GM12878 (cell line): ENCODE results near the gene SIGLEC12. TPM values are rescaled to one million over a fixed set of nuclear protein-coding genes. Genes with fewer than 3 reads are reported as not detected.

Experiments used
- ATAC-seq: fragments of 200-7000 bp; cut with Tn5 transposase; 3 replicates; pipeline ENCODE4 v1.9.1; 2020; ENCODE audit warnings: mild to moderate bottlenecking, moderate library complexity
- BruUV-seq: library from RNA; stranded (reverse); fragments of 400-500 nt; replicated peaks from 2 replicates; lab custom pipeline; 2021; lab: Mats Ljungman, UMichigan
- CTCF ChIA-PET: fragments of 300-600 bp; sonication (Branson Sonifier 250); formaldehyde crosslinking; extraction: SDS; loops from one replicate; lab custom pipeline; 2021; ENCODE audit warnings: inconsistent platforms; lab: Yijun Ruan, JAX
- POLR2A ChIA-PET: fragments of 350-600 bp; formaldehyde crosslinking; extraction: SDS; loops from one replicate; lab custom pipeline; 2021; ENCODE audit warnings: inconsistent platforms; lab: Charles Lee
- RAD21 ChIA-PET: fragments of 300-600 bp; sonication (Branson Sonifier 250); formaldehyde crosslinking; loops from one replicate; lab custom pipeline; 2023; ENCODE audit warnings: antibody characterized with exemption; ENCODE audit not compliant: unreplicated experiment; lab: Charles Lee
- SMC1A ChIA-PET: fragments of 300-600 bp; sonication (Branson Sonifier 250); formaldehyde crosslinking; loops from one replicate; lab custom pipeline; 2023; ENCODE audit not compliant: unreplicated experiment, uncharacterized antibody; lab: Charles Lee
- DNase-seq: peaks from one replicate; pipeline ENCODE4 v3.0.0-alpha.2; 2011; ENCODE audit warnings: low read depth, low spot score
- FAIRE-seq: peaks from 3 replicates; lab custom pipeline; 2011; peaks lifted over from hg19 to GRCh38; lab: Jason Lieb, UNC
- H2AFZ ChIP-seq: 2 replicates; pipeline ENCODE4 v1.6.0; 2011; ENCODE audit warnings: low read depth, low read length, control low read depth; ENCODE audit not compliant: control insufficient read depth
- H3K27ac ChIP-seq: 2 replicates; pipeline ENCODE4 v1.5.1; 2011; ENCODE audit warnings: control low read depth; ENCODE audit not compliant: control insufficient read depth, insufficient read depth
- H3K27me3 ChIP-seq, 2 experiments: replicated peaks in 1 of 2; 2 replicates each; pipeline versions ENCODE4 v1.6.0 to v1.6.1; 2011; ENCODE audit warnings: low read length in 1 of 2; ENCODE audit not compliant: control insufficient read depth in 2 of 2, insufficient read depth in 2 of 2
- H3K36me3 ChIP-seq, 2 experiments: 2 replicates each; pipeline ENCODE4 v1.5.1; 2011; ENCODE audit warnings: low read length in 1 of 2; ENCODE audit not compliant: control insufficient read depth in 2 of 2, insufficient read depth in 2 of 2
- H3K4me1 ChIP-seq: 2 replicates; pipeline ENCODE4 v1.6.1; 2011; ENCODE audit warnings: mild to moderate bottlenecking, low read length, moderate library complexity, mixed read lengths; ENCODE audit not compliant: control insufficient read depth, insufficient read depth
- H3K4me2 ChIP-seq: 2 replicates; pipeline ENCODE4 v1.6.0; 2011; ENCODE audit warnings: control low read depth; ENCODE audit not compliant: control insufficient read depth, insufficient read depth
- H3K4me3 ChIP-seq: fragments of 200-600 bp; sonication (generic); 2 replicates; pipeline ENCODE4 v1.5.1; 2016
- H3K79me2 ChIP-seq: 2 replicates; pipeline ENCODE4 v1.6.0; 2011; ENCODE audit warnings: low read length; ENCODE audit not compliant: control insufficient read depth, insufficient read depth
- H3K9ac ChIP-seq: 2 replicates; pipeline ENCODE4 v1.8.0; 2011; ENCODE audit warnings: low read length, control low read depth, mixed read lengths; ENCODE audit not compliant: control insufficient read depth, insufficient read depth
- H3K9me3 ChIP-seq: replicated peaks from 3 replicates; pipeline ENCODE4 v1.5.1; 2011; ENCODE audit warnings: mild to moderate bottlenecking, low read length; ENCODE audit not compliant: control insufficient read depth, insufficient read depth
- H4K20me1 ChIP-seq: 2 replicates; pipeline ENCODE4 v1.6.0; 2011; ENCODE audit not compliant: control insufficient read depth, insufficient read depth
- CHD4 ChIP-seq: fragments of 200-600 bp; sonication (generic); IDR thresholded peaks from 2 replicates; pipeline ENCODE4 v1.6.1; 2016; ENCODE audit warnings: mild to moderate bottlenecking
- FOXK2 ChIP-seq: fragments of 450-650 bp; IDR thresholded peaks from 2 replicates; pipeline ENCODE4 v1.6.1; 2017; ENCODE audit warnings: mild to moderate bottlenecking, moderate library complexity
- JUND ChIP-seq: IDR thresholded peaks from 2 replicates; pipeline ENCODE4 v1.6.1; 2012; ENCODE audit warnings: low read depth, mild to moderate bottlenecking, low read length, improper control_type of control experiment, moderate library complexity
- MYB ChIP-seq: fragments of 150-350 bp; IDR thresholded peaks from 2 replicates; pipeline ENCODE4 v1.6.1; 2014; ENCODE audit warnings: mild to moderate bottlenecking, low read depth, low read length, borderline replicate concordance
- NR2F1 ChIP-seq: fragments of 450-650 bp; conservative IDR thresholded peaks from 2 replicates; pipeline ENCODE4 v1.6.1; 2017; ENCODE audit warnings: mild to moderate bottlenecking
- RAD51 ChIP-seq: fragments of 450-650 bp; IDR thresholded peaks from 2 replicates; pipeline ENCODE4 v1.6.1; 2016; ENCODE audit warnings: moderate library complexity, mild to moderate bottlenecking, inconsistent platforms
- SMAD1 ChIP-seq: fragments of 450-650 bp; IDR thresholded peaks from 2 replicates; pipeline ENCODE4 v1.6.1; 2018; ENCODE audit warnings: mild to moderate bottlenecking, low read depth; ENCODE audit not compliant: partially characterized antibody
- WGBS: methylation state at CpG from one replicate; pipeline ENCODE4 v1.1.6; 2016; ENCODE audit warnings: low lambda C conversion rate; ENCODE audit not compliant: insufficient replicate concordance, insufficient coverage; ENCODE audit errors: missing lambda C conversion rate; 5-methylcytosine and 5-hydroxymethylcytosine counted together
- in situ Hi-C: fragments of 300-500 bp; cut with MboI; formaldehyde crosslinking; loops from 9 replicates; pipeline ENCODE4 v1.14.3; 2018; ENCODE audit warnings: mixed read lengths
- intact Hi-C: fragments of 100-400 bp; cut with micrococcal nuclease; formaldehyde crosslinking; loops from one replicate; pipeline ENCODE4 v1.14.2; 2022; ENCODE audit not compliant: unreplicated experiment
- polyA plus RNA-seq, 11 experiments: library from polyadenylated mRNA; depleted of rRNA in 4 of 11; unstranded in 6 of 11; stranded (reverse) in 5 of 11; fragments of >200 nt; fragmentation: Nextera tagmentation in 4 of 11; fragmentation: Illumina TruSeq in 1 of 11; extraction: Ambion mirVana in 4 of 11; extraction: Trizol in 1 of 11; gene quantifications; 1 replicate in 1 of 11; 2 replicates in 10 of 11; pipeline versions ENCODE4 v1.2.1 to v1.2.3, GENCODE V29; 2011 to 2016; ENCODE audit warnings: inconsistent platforms in 2 of 11, missing spikeins in 2 of 11, low read depth in 1 of 11
- total RNA-seq, 4 experiments: library from RNA; depleted of rRNA in 3 of 4; stranded (reverse); fragments of >200 nt in 3 of 4; fragmentation: Illumina TruSeq in 1 of 4; extraction: Trizol in 1 of 4; gene quantifications; 2 replicates each; pipeline versions ENCODE4 v1.2.1 to v1.2.3, GENCODE V29; 2013 to 2021
- TF ChIP-seq, protein P1 (sequence below): IDR thresholded peaks from 2 replicates; pipeline ENCODE4 v1.6.1; 2012; ENCODE audit warnings: improper control_type of control experiment, low read depth, low read length; ENCODE audit not compliant: insufficient replicate concordance
- TF ChIP-seq, protein P2 (sequence below): IDR thresholded peaks from 2 replicates; pipeline ENCODE4 v1.6.1; 2012; ENCODE audit warnings: low read depth, low read length, improper control_type of control experiment

The SIGLEC12 gene
- total and polyA plus RNA-seq, 10 of the 15 experiments (the other 5 are each of a cell fraction or from before 2014, with no cell fraction given), result 0.03 to 0.18 (median 0.06) TPM; not detected in 5

DNA sequence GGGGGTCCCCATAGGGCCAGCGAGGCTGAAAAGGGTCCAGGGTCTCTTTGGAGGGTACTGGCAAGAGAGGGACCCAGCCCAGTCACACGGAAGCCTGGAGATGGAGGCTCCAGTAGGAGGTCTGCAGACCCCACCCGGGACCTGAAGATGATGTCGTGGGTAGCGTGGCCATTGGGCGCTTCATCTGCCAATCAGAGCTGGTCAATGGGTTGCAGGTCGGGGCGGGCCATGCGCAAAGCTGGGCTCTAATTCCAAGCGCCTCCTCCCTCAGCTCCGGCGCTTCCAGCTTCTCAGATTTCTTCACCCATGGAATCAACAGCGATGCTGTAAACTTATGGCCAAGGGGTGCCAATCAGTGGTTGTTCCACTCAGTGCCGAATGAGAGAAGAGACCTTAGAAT lies 10.9 kb downstream of the SIGLEC12 start:
- intact Hi-C loops, result no loop called here
- ChIA-PET RAD21 (no interaction called here), CTCF (no interaction called here), POLR2A (no interaction called here), SMC1A (no interaction called here)
- in situ Hi-C loops, result no loop called here
- Histone ChIP-seq H3K9ac (no peak overlapping the region), H3K4me3 (no peak overlapping the region), H3K27ac (no peak overlapping the region), H2AFZ (no peak overlapping the region), H3K4me2 (no peak overlapping the region), H3K27me3 (no peaks in the 10 kb centered on the region), H3K79me2 (no peaks in the 10 kb centered on the region), H3K9me3 (no peaks in the 10 kb centered on the region), H3K36me3 (no peaks in the 10 kb centered on the region), H4K20me1 (no peaks in the 10 kb centered on the region), H3K4me1 (no peaks in the 10 kb centered on the region)
- TF ChIP-seq FOXK2 (no peak), SMAD1 (no peak), JUND (no peak), NR2F1 (no peak), RAD51 (no peak), MYB (no peak), CHD4 (no peak)
- TF ChIP-seq, protein P1, sequence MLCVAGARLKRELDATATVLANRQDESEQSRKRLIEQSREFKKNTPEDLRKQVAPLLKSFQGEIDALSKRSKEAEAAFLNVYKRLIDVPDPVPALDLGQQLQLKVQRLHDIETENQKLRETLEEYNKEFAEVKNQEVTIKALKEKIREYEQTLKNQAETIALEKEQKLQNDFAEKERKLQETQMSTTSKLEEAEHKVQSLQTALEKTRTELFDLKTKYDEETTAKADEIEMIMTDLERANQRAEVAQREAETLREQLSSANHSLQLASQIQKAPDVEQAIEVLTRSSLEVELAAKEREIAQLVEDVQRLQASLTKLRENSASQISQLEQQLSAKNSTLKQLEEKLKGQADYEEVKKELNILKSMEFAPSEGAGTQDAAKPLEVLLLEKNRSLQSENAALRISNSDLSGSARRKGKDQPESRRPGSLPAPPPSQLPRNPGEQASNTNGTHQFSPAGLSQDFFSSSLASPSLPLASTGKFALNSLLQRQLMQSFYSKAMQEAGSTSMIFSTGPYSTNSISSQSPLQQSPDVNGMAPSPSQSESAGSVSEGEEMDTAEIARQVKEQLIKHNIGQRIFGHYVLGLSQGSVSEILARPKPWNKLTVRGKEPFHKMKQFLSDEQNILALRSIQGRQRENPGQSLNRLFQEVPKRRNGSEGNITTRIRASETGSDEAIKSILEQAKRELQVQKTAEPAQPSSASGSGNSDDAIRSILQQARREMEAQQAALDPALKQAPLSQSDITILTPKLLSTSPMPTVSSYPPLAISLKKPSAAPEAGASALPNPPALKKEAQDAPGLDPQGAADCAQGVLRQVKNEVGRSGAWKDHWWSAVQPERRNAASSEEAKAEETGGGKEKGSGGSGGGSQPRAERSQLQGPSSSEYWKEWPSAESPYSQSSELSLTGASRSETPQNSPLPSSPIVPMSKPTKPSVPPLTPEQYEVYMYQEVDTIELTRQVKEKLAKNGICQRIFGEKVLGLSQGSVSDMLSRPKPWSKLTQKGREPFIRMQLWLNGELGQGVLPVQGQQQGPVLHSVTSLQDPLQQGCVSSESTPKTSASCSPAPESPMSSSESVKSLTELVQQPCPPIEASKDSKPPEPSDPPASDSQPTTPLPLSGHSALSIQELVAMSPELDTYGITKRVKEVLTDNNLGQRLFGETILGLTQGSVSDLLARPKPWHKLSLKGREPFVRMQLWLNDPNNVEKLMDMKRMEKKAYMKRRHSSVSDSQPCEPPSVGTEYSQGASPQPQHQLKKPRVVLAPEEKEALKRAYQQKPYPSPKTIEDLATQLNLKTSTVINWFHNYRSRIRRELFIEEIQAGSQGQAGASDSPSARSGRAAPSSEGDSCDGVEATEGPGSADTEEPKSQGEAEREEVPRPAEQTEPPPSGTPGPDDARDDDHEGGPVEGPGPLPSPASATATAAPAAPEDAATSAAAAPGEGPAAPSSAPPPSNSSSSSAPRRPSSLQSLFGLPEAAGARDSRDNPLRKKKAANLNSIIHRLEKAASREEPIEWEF, result no peak
- TF ChIP-seq, protein P2, sequence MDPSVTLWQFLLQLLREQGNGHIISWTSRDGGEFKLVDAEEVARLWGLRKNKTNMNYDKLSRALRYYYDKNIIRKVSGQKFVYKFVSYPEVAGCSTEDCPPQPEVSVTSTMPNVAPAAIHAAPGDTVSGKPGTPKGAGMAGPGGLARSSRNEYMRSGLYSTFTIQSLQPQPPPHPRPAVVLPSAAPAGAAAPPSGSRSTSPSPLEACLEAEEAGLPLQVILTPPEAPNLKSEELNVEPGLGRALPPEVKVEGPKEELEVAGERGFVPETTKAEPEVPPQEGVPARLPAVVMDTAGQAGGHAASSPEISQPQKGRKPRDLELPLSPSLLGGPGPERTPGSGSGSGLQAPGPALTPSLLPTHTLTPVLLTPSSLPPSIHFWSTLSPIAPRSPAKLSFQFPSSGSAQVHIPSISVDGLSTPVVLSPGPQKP, result no peak
- no TSS peak for BruUV-seq
- FAIRE-seq (no peak), ATAC-seq (no peak), DNase-seq (no peak)
- 27% methylated on average over 14 of the region's 14 CpGs for WGBS
